GM21367 (cell line): ENCODE results near the gene OR4Q2.
"Not testable (repeated sequence)": the region's sequence is repeated elsewhere in the genome, so short reads cannot be mapped to it uniquely, and the experiment has no call there.

Experiments used
- ATAC-seq: cut with Tn5 transposase; IDR thresholded peaks from one replicate; pipeline ENCODE4 v1.9.1; 2021; ENCODE audit not compliant: unreplicated experiment

OR4Q2 gene

DNA sequence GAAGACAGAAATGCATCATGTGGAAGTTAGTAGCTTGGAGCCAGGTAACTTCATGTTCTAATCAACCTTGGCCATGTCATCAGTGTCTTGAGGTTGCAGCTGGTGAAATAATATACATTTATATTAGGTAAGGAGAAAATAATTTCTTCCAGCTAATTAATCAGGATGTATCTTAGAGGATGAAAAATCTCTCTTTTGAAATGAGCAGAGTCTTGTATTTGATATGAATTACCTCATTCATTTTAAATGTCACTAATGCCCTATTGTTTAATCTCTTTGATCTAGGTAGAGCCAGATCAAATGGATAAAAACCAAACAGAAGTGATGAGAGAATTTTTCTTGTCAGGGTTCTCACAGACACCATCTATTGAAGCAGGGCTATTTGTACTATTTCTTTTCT is at the start of gene OR4Q2:
Gene OR4Q2, plus strand, starts transcription at position 301 of the 400 bp plus-strand sequence.
- ATAC-seq, result no peak

DNA sequence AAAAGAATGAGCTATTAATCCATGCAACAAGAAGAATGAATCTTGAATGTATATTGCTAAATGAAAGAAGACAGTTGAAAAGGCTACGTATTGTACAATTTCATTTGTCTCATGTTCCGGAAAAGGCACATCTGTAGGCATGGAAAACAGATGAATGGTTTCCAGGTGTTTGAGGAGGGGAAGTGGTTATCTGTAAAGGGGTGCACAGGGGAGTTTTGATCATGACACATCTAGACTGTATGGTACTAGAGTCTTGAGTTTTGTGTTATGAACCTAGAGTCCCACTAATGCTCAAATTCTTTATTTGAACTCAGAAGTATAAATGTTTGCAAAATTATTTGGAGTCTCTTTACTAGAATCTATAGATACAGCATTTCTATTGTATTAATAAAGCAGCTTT is 32.2 kb upstream of the OR4Q2 start:
- not testable (repeated sequence) for ATAC-seq

DNA sequence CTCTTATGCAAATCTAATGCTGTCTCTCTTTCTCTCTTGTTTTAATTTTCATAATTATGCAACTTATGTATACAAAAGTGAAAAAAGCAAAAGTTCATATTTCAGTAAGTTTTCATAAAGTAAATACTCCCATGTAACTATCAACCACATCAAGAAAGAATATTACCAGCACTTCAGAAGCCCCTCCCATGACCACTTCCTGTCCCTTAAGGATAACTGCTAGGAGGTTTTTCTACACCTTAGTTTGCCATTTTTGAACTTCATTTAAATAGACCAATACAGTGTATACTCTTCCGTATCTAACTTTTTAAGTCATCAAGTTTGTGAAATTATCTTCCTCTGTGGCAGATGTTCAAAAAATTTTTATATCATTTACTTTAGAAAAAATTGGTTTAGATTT is 27.1 kb upstream of the OR4Q2 start:
- no peak for ATAC-seq

DNA sequence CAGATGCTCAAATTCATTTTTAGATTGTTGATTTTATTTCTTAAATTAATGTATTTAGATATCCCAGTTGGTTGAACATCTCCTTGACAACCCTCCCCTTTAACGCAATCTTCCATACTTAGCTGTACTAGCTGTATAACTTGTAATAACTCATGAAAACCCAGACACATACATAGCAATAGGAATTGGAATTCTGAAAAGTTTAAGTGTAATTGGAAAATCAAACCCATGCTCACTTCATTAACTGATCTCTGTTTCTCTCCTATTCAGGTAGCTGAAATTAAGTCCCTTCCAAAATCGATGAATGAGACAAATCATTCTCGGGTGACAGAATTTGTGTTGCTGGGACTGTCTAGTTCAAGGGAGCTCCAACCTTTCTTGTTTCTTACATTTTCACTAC is 26.7 kb upstream of the OR4Q2 start, which contains the start of gene OR4K15:
Gene OR4K15, plus strand, starts transcription at position 301 of the 400 bp plus-strand sequence. Its CDS starts 0 bp downstream, at position 301.
- ATAC-seq, result no peak

DNA sequence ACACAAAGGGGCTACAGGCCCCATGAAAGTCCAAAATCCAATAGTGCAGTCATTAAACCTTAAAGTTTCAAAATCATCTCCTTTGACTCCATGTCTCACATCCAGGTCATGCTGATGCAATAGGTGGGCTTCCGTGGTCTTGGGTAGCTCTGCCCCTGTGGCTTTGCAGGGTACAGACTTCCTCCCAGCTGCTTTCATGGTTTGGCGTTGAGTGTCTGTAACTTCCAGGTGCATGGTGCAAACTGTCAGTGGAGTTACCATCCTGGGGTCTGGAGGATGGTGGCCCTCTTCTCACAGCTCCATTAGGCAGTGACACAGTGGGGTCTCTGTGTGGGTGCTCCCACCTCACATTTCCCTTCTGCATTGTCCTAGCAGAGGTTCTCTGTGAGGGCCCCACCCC is 8.5 kb upstream of the OR4Q2 start:
- no peak for ATAC-seq

DNA sequence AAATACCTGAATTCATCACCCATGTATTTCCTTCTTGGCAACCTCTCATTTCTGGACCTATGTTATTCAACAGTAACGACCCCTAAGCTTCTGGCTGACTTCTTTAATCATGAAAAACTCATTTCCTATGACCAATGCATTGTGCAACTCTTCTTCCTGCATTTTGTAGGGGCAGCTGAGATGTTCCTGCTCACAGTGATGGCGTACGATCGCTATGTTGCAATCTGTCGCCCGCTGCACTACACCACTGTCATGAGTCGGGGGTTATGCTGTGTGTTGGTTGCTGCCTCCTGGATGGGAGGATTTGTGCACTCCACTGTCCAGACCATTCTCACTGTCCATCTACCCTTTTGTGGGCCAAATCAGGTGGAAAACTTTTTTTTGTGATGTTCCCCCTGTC is 356 bp downstream of the OR4Q2 start:
- no peak for ATAC-seq

DNA sequence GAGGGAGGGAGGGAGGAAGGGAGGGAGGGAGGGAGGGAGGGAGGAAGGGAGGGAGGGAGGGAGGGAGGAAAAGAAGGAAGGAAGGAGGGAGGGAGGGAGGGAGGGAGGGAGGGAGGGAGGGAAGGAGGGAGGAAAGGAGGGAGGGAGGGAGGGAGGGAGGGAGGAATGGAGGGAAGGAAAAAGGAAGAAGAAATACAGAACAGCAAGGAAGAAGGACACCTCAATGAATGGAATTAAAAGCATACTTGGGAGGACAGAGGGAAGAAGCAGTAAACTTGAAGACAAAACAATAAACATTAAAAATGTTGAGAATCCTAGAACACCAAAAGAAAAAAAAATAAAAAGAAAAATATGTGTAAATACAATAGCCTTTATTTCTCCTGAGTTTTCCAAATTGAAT is 6.2 kb downstream of the OR4Q2 start:
- no peak for ATAC-seq

DNA sequence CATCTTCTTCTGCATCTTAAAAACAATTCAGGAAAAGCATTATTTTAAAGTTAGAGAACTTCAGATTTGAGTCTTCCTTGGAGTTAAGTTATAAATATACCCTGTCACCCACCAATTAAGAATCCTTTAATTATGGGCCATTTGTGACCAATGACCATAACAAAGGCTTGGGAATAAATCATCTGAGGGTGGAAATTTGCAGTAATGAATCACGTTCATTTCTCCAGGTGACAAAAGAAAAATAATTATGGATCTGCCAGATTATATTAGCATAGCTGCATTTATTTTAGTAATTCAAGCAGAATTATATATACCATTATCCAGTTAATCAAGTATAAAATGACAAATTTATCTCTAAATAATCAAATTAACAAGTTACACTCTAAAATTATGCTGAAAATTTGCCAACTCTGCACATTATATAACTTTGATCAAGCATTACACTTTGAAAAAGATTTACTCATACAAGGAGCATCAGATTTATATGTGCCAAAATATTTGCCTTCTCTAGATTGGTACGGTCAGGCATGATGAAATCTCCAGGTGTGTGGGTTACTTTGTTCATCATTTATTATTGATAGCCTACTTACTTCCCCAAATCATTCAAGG is 17.4 kb downstream of the OR4Q2 start, which contains the start of gene OR4K14:
Gene OR4K14, minus strand, starts transcription at position 51 of the 609 bp plus-strand sequence. CDS start 4,114 bp downstream, outside the sequence.
- ATAC-seq, result no peak

DNA sequence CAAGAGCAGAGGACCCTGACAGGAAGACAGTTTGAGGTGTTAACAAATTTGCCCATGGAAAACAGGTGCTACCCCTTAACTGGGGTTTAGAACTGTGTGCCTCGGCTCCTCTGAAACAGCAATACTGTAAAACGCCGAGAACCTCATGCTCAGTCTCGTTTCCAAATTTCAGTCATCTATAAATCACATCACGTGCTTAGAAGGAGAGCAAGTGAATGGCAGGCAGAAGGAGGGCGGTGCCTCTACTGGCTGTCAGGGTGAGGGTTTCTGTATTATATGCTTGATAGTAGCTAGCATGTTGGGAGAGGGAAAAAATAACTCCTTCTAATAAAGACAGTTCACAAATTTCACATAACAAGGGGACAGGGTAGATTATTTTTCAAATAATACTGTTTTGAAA is 29.1 kb downstream of the OR4Q2 start:
- ATAC-seq, result no peak

DNA sequence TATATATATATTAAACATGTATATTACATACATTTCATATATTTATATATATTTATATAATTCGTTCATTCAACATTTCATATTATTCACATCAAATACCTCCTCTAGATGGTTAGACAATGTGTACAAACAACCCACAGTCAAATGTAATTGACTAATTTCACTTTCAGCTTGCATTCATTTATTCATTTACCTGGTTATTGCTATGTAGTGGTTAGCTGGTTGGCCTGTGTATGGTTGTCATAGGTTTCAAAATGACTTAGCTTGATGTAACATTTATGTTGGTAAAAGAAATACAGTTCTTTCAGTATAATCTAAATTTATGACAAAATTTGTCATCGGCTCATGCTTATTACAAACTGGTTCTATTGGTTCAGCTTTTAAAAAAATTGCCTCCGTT is 33.5 kb downstream of the OR4Q2 start:
- ATAC-seq, result no peak

DNA sequence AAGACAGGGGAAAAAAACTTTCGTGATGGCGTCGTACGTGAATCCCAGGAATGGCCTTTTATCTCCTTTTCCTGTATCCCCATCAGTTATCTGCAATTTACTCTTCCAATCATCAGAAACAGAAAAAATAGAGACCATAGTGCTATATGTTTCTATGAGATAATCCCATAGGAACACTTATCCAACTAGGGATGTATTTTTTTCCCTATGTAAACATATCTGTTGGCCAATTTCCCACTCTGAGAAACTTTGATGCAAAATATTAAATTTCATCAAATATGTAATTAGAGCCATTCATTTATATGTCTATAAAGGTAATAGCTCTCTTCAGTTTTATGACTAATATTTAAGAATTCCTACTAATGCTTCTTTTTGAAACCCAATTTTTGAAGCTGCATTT is 34.0 kb downstream of the OR4Q2 start, which contains the start of gene OR4K13:
Gene OR4K13, minus strand, starts transcription at position 101 of the 400 bp plus-strand sequence. CDS start 1,280 bp downstream, outside the sequence.
- ATAC-seq, result no peak

DNA sequence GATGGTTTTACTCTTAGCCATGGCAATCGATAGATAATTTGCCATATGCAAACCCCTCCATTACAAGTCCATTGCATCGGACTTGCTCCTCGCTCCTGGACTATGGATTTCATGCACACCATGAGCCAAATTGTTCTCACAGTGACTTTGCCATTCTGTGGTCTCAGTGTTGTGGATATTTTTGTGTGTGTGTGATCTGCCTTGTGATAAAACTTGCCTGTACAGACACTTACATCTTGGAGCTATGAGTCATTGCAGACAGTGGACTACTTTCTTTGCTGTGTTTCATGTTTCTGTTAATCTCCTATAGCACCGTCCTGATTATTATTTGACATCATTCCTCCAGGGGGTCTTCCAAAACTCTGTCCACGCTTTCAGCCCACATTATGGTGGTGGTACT is 42.3 kb downstream of the OR4Q2 start:
- no peak for ATAC-seq

DNA sequence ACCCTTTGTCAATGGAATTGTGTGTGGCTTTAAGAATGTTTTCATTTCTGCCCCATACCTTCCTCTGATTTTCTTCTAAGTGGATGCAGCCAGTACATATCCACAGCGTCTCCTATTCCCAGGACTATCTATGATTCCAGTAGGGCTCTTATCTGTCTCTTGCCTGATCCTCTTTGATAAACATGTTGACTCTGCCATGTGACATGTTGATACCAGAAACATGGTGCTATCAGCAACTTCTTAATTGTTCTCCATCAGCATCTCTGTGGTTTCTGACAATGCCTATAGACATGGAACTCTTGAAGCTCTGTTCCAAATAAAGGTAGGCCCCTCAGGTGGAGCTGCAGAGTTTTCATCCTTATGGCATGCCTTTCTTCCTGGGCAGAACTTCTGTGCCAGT is 46.2 kb downstream of the OR4Q2 start:
- no peak for ATAC-seq
